Psoas muscle (tissue), 8 donors: ENCODE results near the gene MUL1. TPM values are rescaled to one million over a fixed set of nuclear protein-coding genes. Genes with fewer than 3 reads are reported as not detected.

Experiments
- ATAC-seq, 4 donors: fragments of 200-7000 bp; cut with Tn5 transposase; one replicate each; pipeline ENCODE4 v1.9.1; 2020; ENCODE audit warnings: moderate library complexity in 3 of 4, mild to moderate bottlenecking in 2 of 4
- DNase-seq, 2 donors: peaks; one replicate each; pipeline ENCODE4 v3.0.0-alpha.2; 2020
- H3K27ac ChIP-seq: fragments of 200-600 bp; one replicate; pipeline ENCODE4 v1.8.0; 2022
- H3K27me3 ChIP-seq, 3 donors: fragments of 200-600 bp in 1 of 3; one replicate each; pipeline versions ENCODE4 v1.6.1 to v1.8.0; 2013 to 2022; ENCODE audit warnings: low read length in 2 of 3, mild to moderate bottlenecking in 2 of 3, moderate library complexity in 1 of 3; ENCODE audit not compliant: insufficient read depth in 3 of 3
- H3K36me3 ChIP-seq, 2 donors: fragments of 200-600 bp in 1 of 2; one replicate each; pipeline versions ENCODE4 v1.6.1 to v1.8.0; 2013 to 2022; ENCODE audit warnings: low read depth in 1 of 2, mild to moderate bottlenecking in 1 of 2, moderate library complexity in 1 of 2; ENCODE audit not compliant: insufficient read depth in 1 of 2
- H3K4me1 ChIP-seq: fragments of 200-600 bp; one replicate; pipeline ENCODE4 v1.8.0; 2022
- H3K4me3 ChIP-seq: fragments of 200-600 bp; one replicate; pipeline ENCODE4 v1.8.0; 2022; ENCODE audit warnings: mild to moderate bottlenecking
- H3K9me3 ChIP-seq: fragments of 200-600 bp; one replicate; pipeline ENCODE4 v1.8.0; 2022
- CTCF ChIP-seq: fragments of 200-600 bp; IDR thresholded peaks from one replicate; pipeline ENCODE4 v1.8.0; 2022; ENCODE audit warnings: antibody characterized with exemption
- WGBS, 3 donors: extraction: QIAGEN DNeasy Blood & Tissue Kit; methylation state at CpG; one replicate each; pipeline versions ENCODE4 v1.1.6 to v1.1.7; 2013; 5-methylcytosine and 5-hydroxymethylcytosine counted together
- intact Hi-C, 2 donors: fragments of 100-400 bp; cut with DNase I; formaldehyde crosslinking; loops; one replicate each; pipeline versions ENCODE4 v1.11.0 to v1.14.2; 2022
- polyA plus RNA-seq, 3 donors: library from polyadenylated mRNA; stranded (reverse); fragments of 200-250 nt; gene quantifications; one replicate each; pipeline ENCODE4 v1.2.3, GENCODE V29; 2013
- total RNA-seq, 4 donors: library from RNA; stranded (reverse); fragmentation: NEBNext Ultra II Directional in 2 of 4; extraction: Animal tissue kit (Norgen Biotek cat#: 25700) in 2 of 4; gene quantifications; one replicate each; pipeline versions ENCODE4 v1.2.1 to v1.2.4, GENCODE V29; 2021 to 2023
- donor health status: healthy with polysubstance abuse.
- donor health status: DM: no; HTN: no; CAD: no; lungs with moderate emphysema.
- donor health status: Bipolar disorder and iron deficiency.
- donor health status: healthy.
- donor health status: DM: yes; HTN: yes; CAD: no.
- donor health status: DM: no; HTN: no; CAD: no.
- donor health status: DM: no; HTN: no; CAD: no.
- donor health status: DM: yes; HTN: yes; CAD: no.

Gene MUL1
- total and polyA plus RNA-seq, 7 donors = 23.0 to 48.0 (median 42.3) TPM

- no peak overlapping the region for H3K4me3 ChIP-seq
- ATAC-seq (no peak), DNase-seq (no peak)
- H3K27ac ChIP-seq = no peak overlapping the region
- 87 to 95% (median 92%) methylated on average over 4 of the region's 4 CpGs for WGBS, 3 donors
- no peaks in the 10 kb centered on the region for H3K4me1 ChIP-seq
- no peak for TF ChIP-seq CTCF
- H3K27me3 ChIP-seq = peaks cover 0 to 34% (median 6%) of the 10 kb centered on the region in 3 donors
- intact Hi-C loops = no loop called here
- H3K9me3 ChIP-seq = no peaks in the 10 kb centered on the region
- no peaks in the 10 kb centered on the region for H3K36me3 ChIP-seq
Measured at GRCh38 chr1:20472121-20472520, 35.8 kb downstream of the MUL1 start.

GRCh38 chr1:20470194-20470593 lies 37.8 kb downstream of the MUL1 start:
- 42 to 50% (median 48%) methylated on average over 3 of the region's 3 CpGs for WGBS, 3 donors
- H3K27ac ChIP-seq = no peak overlapping the region
- no peak for DNase-seq
- peaks cover 0 to 22% (median 2%) of the 10 kb centered on the region in 3 donors for H3K27me3 ChIP-seq
- no peak overlapping the region for H3K4me3 ChIP-seq
- intact Hi-C loops = no loop called here
- no peak for TF ChIP-seq CTCF
- no peaks in the 10 kb centered on the region for H3K4me1 ChIP-seq
- ATAC-seq = peak in 1 of 4 donors; percentile 70
- no peaks in the 10 kb centered on the region for H3K9me3 ChIP-seq
- H3K36me3 ChIP-seq = no peaks in the 10 kb centered on the region

- TF ChIP-seq CTCF = no peak
- H3K4me3 ChIP-seq = no peak overlapping the region
- H3K4me1 ChIP-seq = no peaks in the 10 kb centered on the region
- DNase-seq (no peak), ATAC-seq (no peak)
- H3K27ac ChIP-seq = no peak overlapping the region
- H3K9me3 ChIP-seq = no peaks in the 10 kb centered on the region
- intact Hi-C loops = no loop called here
- no peaks in the 10 kb centered on the region for H3K36me3 ChIP-seq
- peaks cover 0 to 16% (median 2%) of the 10 kb centered on the region in 3 donors for H3K27me3 ChIP-seq
- 94 to 100% (median 96%) methylated on average over 1 of the region's 1 CpG for WGBS, 3 donors
Measured at GRCh38 chr1:20469406-20470076, 38.4 kb downstream of the MUL1 start.

GRCh38 chr1:20466273-20466672 lies 41.7 kb downstream of the MUL1 start:
- WGBS, 3 donors = 70 to 74% (median 72%) methylated on average over 9 of the region's 9 CpGs

More at GRCh38 chr1:20466273-20466672, 41.7 kb downstream of the MUL1 start:
- intact Hi-C loops = no loop called here
- DNase-seq (no peak), ATAC-seq (no peak)
- Histone ChIP-seq H3K9me3 (no peaks in the 10 kb centered on the region), H3K27me3 (peaks cover 0 to 6% (median 0%) of the 10 kb centered on the region in 3 donors), H3K4me3 (no peak overlapping the region), H3K4me1 (no peaks in the 10 kb centered on the region), H3K36me3 (no peaks in the 10 kb centered on the region), H3K27ac (no peak overlapping the region)
- no peak for TF ChIP-seq CTCF
